ENCODE data around the gene ACO2. TPM values are rescaled to one million over a fixed set of nuclear protein-coding genes. Genes with fewer than 3 reads are reported as not detected.
"Not testable (repeated sequence)": the region's sequence is repeated elsewhere in the genome, so short reads cannot be mapped to it uniquely, and the experiment has no call there.

The ACO2 gene
- polyA plus RNA-seq, result 100 to 1,000 TPM; 126 to 294 (median 217) TPM
- long read RNA-seq, donor 1, transcript ACO2-201 (18 exons, 2,741 nt), result major isoform, 52 of 133 reads
- long read RNA-seq, donor 1, partial matches to known transcripts, result 81 of 133 reads
- long read RNA-seq, donor 1, other reads (novel, unspliced or antisense), result 0 of 133 reads
- long read RNA-seq, donor 2, transcript ACO2-201 (18 exons, 2,741 nt), result major isoform, 21 of 30 reads
- long read RNA-seq, donor 2, partial matches to known transcripts, result 8 of 30 reads
- long read RNA-seq, donor 2, other reads (novel, unspliced or antisense), result 0 of 30 reads
- long read RNA-seq, donor 3, transcript ACO2-201 (18 exons, 2,741 nt), result major isoform, 7 of 30 reads
- long read RNA-seq, donor 3, partial matches to known transcripts, result 22 of 30 reads
- long read RNA-seq, donor 3, other reads (novel, unspliced or antisense), result 0 of 30 reads
- long read RNA-seq, donor 4, partial matches to known transcripts, result 0 of 1 reads
- long read RNA-seq, donor 4, other reads (novel, unspliced or antisense), result 0 of 1 reads
- long read RNA-seq, donor 5, partial matches to known transcripts, result 26 of 26 reads
- long read RNA-seq, donor 5, other reads (novel, unspliced or antisense), result 0 of 26 reads
- long read RNA-seq, donor 6, transcript ACO2-201 (18 exons, 2,741 nt), result major isoform, 24 of 43 reads
- long read RNA-seq, donor 6, partial matches to known transcripts, result 19 of 43 reads
- long read RNA-seq, donor 6, other reads (novel, unspliced or antisense), result 0 of 43 reads
- long read RNA-seq, donor 7, transcript ACO2-201 (18 exons, 2,741 nt), result major isoform, 90 of 209 reads
- long read RNA-seq, donor 7, partial matches to known transcripts, result 104 of 209 reads
- long read RNA-seq, donor 7, other reads (novel, unspliced or antisense), result 15 of 209 reads
- long read RNA-seq, donor 8, partial matches to known transcripts, result 0 of 1 reads
- long read RNA-seq, donor 8, other reads (novel, unspliced or antisense), result 0 of 1 reads
- long read RNA-seq, donor 9, partial matches to known transcripts, result 11 of 15 reads
- long read RNA-seq, donor 9, other reads (novel, unspliced or antisense), result 0 of 15 reads
- long read RNA-seq, donor 10, transcript ACO2-201 (18 exons, 2,741 nt), result major isoform, 22 of 22 reads
- long read RNA-seq, donor 10, partial matches to known transcripts, result 0 of 22 reads
- long read RNA-seq, donor 10, other reads (novel, unspliced or antisense), result 0 of 22 reads

- Histone ChIP-seq H3K4me1 (ENCODE audit: control insufficient read depth in 3 of 3, insufficient read depth in 2 of 3, low read depth in 1 of 3, low read length in 2 of 3) (peaks cover 4 to 39% (median 9%) of the 10 kb centered on the region in 3 donors), H3K36me3 (ENCODE audit: control insufficient read depth in 3 of 3, insufficient read depth in 2 of 3, low read depth in 1 of 3, low read length in 3 of 3) (peaks cover 9 to 36% (median 10%) of the 10 kb centered on the region in 3 donors), H3K27me3 (ENCODE audit: control insufficient read depth in 3 of 3, insufficient read depth in 3 of 3, low read length in 3 of 3) (no peaks in the 10 kb centered on the region), H3K9me3 (ENCODE audit: control insufficient read depth in 2 of 2, insufficient read depth in 1 of 2, low read depth in 1 of 2, low read length in 1 of 2) (no peaks in the 10 kb centered on the region), H3K4me3 (ENCODE audit: low read depth in 1 of 3, low read length in 3 of 3) (peak within 1 kb of the TSS; percentile 75 to 90 (median 86)), H3K27ac (ENCODE audit: low read depth in 1 of 3, low read length in 2 of 3) (peak within 1 kb of the TSS; percentile 96 to 99 (median 98))
- FAIRE-seq (no peak), DNase-seq (peak; percentile 99 to 100)
- 0 to 1% (median 0%) methylated on average over 51 of the region's 51 CpGs for WGBS, 3 donors
Measured at GRCh38 chr22:41468381-41469217, at the start of gene ACO2, which contains the start of gene PHF5A. ACO2 (plus strand) TSS chr22:41469117; CDS start chr22:41469147, 30 bp downstream. PHF5A (minus strand) TSS chr22:41468692; CDS start chr22:41468653, 39 bp downstream.

GRCh38 chr22:41425660-41426365, 43.1 kb upstream of the ACO2 start:
- H3K4me1 ChIP-seq (ENCODE audit: control insufficient read depth in 3 of 3, insufficient read depth in 2 of 3, low read depth in 1 of 3, low read length in 2 of 3), result no peaks in the 10 kb centered on the region
- no peak overlapping the region for H3K27ac ChIP-seq (ENCODE audit: low read depth in 1 of 3, low read length in 2 of 3)
- no peak overlapping the region for H3K4me3 ChIP-seq (ENCODE audit: low read depth in 1 of 3, low read length in 3 of 3)
- FAIRE-seq, result no peak
- no peak for DNase-seq
- H3K27me3 ChIP-seq (ENCODE audit: control insufficient read depth in 3 of 3, insufficient read depth in 3 of 3, low read length in 3 of 3), result no peaks in the 10 kb centered on the region
- peaks cover 0 to 64% (median 3%) of the 10 kb centered on the region in 3 donors for H3K36me3 ChIP-seq (ENCODE audit: control insufficient read depth in 3 of 3, insufficient read depth in 2 of 3, low read depth in 1 of 3, low read length in 3 of 3)
- WGBS, 3 donors, result 66 to 77% (median 67%) methylated on average over 9 of the region's 9 CpGs
- H3K9me3 ChIP-seq (ENCODE audit: control insufficient read depth in 2 of 2, insufficient read depth in 1 of 2, low read depth in 1 of 2, low read length in 1 of 2), result no peaks in the 10 kb centered on the region

GRCh38 chr22:41429232-41429950, 39.5 kb upstream of the ACO2 start:
- H3K9me3 ChIP-seq (ENCODE audit: control insufficient read depth in 2 of 2, insufficient read depth in 1 of 2, low read depth in 1 of 2, low read length in 1 of 2), result no peaks in the 10 kb centered on the region
- H3K27me3 ChIP-seq (ENCODE audit: control insufficient read depth in 3 of 3, insufficient read depth in 3 of 3, low read length in 3 of 3), result no peaks in the 10 kb centered on the region
- H3K4me1 ChIP-seq (ENCODE audit: control insufficient read depth in 3 of 3, insufficient read depth in 2 of 3, low read depth in 1 of 3, low read length in 2 of 3), result no peaks in the 10 kb centered on the region
- no peak overlapping the region for H3K4me3 ChIP-seq (ENCODE audit: low read depth in 1 of 3, low read length in 3 of 3)
- peaks cover 3 to 77% (median 5%) of the 10 kb centered on the region in 3 donors for H3K36me3 ChIP-seq (ENCODE audit: control insufficient read depth in 3 of 3, insufficient read depth in 2 of 3, low read depth in 1 of 3, low read length in 3 of 3)
- FAIRE-seq (no peak), DNase-seq (no peak)
- WGBS, 3 donors, result 89 to 96% (median 94%) methylated on average over 13 of the region's 13 CpGs
- H3K27ac ChIP-seq (ENCODE audit: low read depth in 1 of 3, low read length in 2 of 3), result no peak overlapping the region

GRCh38 chr22:41429951-41430332, 39.0 kb upstream of the ACO2 start:
- no peaks in the 10 kb centered on the region for H3K9me3 ChIP-seq (ENCODE audit: control insufficient read depth in 2 of 2, insufficient read depth in 1 of 2, low read depth in 1 of 2, low read length in 1 of 2)
- H3K4me3 ChIP-seq (ENCODE audit: low read depth in 1 of 3, low read length in 3 of 3), result no peak overlapping the region
- peaks cover 6 to 79% (median 8%) of the 10 kb centered on the region in 3 donors for H3K36me3 ChIP-seq (ENCODE audit: control insufficient read depth in 3 of 3, insufficient read depth in 2 of 3, low read depth in 1 of 3, low read length in 3 of 3)
- H3K27me3 ChIP-seq (ENCODE audit: control insufficient read depth in 3 of 3, insufficient read depth in 3 of 3, low read length in 3 of 3), result no peaks in the 10 kb centered on the region
- no peak overlapping the region for H3K27ac ChIP-seq (ENCODE audit: low read depth in 1 of 3, low read length in 2 of 3)
- no peak for FAIRE-seq
- H3K4me1 ChIP-seq (ENCODE audit: control insufficient read depth in 3 of 3, insufficient read depth in 2 of 3, low read depth in 1 of 3, low read length in 2 of 3), result no peaks in the 10 kb centered on the region
- no peak for DNase-seq
- 96 to 97% (median 96%) methylated on average over 8 of the region's 8 CpGs for WGBS, 3 donors

- no peak for DNase-seq
- H3K27ac ChIP-seq (ENCODE audit: low read depth in 1 of 3, low read length in 2 of 3), result no peak overlapping the region
- no peaks in the 10 kb centered on the region for H3K9me3 ChIP-seq (ENCODE audit: control insufficient read depth in 2 of 2, insufficient read depth in 1 of 2, low read depth in 1 of 2, low read length in 1 of 2)
- WGBS, 3 donors, result 80 to 87% (median 82%) methylated on average over 6 of the region's 6 CpGs
- H3K4me3 ChIP-seq (ENCODE audit: low read depth in 1 of 3, low read length in 3 of 3), result no peak overlapping the region
- no peaks in the 10 kb centered on the region for H3K27me3 ChIP-seq (ENCODE audit: control insufficient read depth in 3 of 3, insufficient read depth in 3 of 3, low read length in 3 of 3)
- no peaks in the 10 kb centered on the region for H3K4me1 ChIP-seq (ENCODE audit: control insufficient read depth in 3 of 3, insufficient read depth in 2 of 3, low read depth in 1 of 3, low read length in 2 of 3)
- no peak for FAIRE-seq
- peaks cover 12 to 83% (median 12%) of the 10 kb centered on the region in 3 donors for H3K36me3 ChIP-seq (ENCODE audit: control insufficient read depth in 3 of 3, insufficient read depth in 2 of 3, low read depth in 1 of 3, low read length in 3 of 3)
Measured at GRCh38 chr22:41431656-41432055, 37.3 kb upstream of the ACO2 start.

GRCh38 chr22:41433480-41433879, 35.4 kb upstream of the ACO2 start:
- not testable (repeated sequence) for FAIRE-seq; DNase-seq; H3K27me3 ChIP-seq (ENCODE audit: control insufficient read depth in 3 of 3, insufficient read depth in 3 of 3, low read length in 3 of 3); H3K27ac ChIP-seq (ENCODE audit: low read depth in 1 of 3, low read length in 2 of 3); H3K9me3 ChIP-seq (ENCODE audit: control insufficient read depth in 2 of 2, insufficient read depth in 1 of 2, low read depth in 1 of 2, low read length in 1 of 2); H3K4me3 ChIP-seq (ENCODE audit: low read depth in 1 of 3, low read length in 3 of 3); H3K4me1 ChIP-seq (ENCODE audit: control insufficient read depth in 3 of 3, insufficient read depth in 2 of 3, low read depth in 1 of 3, low read length in 2 of 3)
- peaks cover 18 to 82% (median 19%) of the 10 kb centered on the region in 3 donors for H3K36me3 ChIP-seq (ENCODE audit: control insufficient read depth in 3 of 3, insufficient read depth in 2 of 3, low read depth in 1 of 3, low read length in 3 of 3)
- WGBS, 3 donors, result 77 to 96% (median 88%) methylated on average over 1 of the region's 1 CpG
